ENCODE data around the gene CIDEA. TPM values are rescaled to one million over a fixed set of nuclear protein-coding genes. Genes with fewer than 3 reads are reported as not detected.
"Not testable (repeated sequence)": the region's sequence is repeated elsewhere in the genome, so short reads cannot be mapped to it uniquely, and the experiment has no call there.

Gene CIDEA
- total RNA-seq, 1 donor from 2014 or later, result not detected

DNA sequence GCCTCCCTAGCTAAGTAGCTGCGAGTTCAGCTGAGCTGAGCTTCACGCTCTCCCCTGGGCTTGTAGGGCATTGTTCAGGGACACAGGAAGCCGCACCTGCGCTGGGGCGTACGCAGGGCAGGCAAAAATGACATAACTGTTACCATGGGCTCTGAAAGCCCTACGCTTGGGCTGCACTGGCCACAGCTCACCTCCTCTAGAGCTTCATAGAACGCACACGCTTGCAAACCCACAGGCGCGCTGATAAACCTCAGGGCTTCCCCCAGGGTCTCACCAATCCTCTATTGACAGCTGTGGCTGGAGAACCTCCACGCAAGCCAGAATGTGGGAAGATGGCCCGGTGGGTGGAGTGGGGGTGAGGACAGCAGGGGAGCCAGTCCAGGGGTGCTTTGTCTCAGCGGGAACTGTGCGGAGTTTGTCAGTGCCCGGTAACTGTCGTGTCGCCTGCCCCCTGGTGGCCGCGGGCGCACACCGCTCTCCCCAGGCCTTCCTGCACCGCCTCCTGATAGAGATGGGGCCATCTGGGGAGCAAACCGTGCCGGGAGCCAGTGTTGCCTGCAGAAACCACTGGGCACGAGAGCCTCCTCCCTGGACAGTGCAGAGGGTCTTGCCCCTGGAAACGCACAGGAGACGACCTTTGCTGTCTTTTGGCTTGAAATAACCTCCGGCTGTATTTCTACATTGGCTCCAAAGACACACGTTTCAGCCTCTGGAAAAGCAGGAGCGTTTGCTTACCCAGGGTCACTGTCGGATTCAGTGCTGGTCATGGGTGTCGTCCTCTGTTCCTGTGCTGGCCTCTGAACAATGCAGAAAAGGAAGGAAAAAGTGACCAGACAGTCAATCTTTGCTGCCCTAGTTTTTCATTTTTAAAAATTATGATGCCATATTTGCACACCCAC, 17.0 kb upstream of the CIDEA start:
- TF ChIP-seq, protein P1, sequence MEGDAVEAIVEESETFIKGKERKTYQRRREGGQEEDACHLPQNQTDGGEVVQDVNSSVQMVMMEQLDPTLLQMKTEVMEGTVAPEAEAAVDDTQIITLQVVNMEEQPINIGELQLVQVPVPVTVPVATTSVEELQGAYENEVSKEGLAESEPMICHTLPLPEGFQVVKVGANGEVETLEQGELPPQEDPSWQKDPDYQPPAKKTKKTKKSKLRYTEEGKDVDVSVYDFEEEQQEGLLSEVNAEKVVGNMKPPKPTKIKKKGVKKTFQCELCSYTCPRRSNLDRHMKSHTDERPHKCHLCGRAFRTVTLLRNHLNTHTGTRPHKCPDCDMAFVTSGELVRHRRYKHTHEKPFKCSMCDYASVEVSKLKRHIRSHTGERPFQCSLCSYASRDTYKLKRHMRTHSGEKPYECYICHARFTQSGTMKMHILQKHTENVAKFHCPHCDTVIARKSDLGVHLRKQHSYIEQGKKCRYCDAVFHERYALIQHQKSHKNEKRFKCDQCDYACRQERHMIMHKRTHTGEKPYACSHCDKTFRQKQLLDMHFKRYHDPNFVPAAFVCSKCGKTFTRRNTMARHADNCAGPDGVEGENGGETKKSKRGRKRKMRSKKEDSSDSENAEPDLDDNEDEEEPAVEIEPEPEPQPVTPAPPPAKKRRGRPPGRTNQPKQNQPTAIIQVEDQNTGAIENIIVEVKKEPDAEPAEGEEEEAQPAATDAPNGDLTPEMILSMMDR (conservative IDR thresholded peaks at IDR 0.05), result peak; percentile 96
- DNase-seq (ENCODE audit: extremely low spot score, unreplicated experiment), result peak; percentile 83
- H3K27me3 Mint-ChIP-seq, result peaks cover 36% of the 10 kb centered on the region

DNA sequence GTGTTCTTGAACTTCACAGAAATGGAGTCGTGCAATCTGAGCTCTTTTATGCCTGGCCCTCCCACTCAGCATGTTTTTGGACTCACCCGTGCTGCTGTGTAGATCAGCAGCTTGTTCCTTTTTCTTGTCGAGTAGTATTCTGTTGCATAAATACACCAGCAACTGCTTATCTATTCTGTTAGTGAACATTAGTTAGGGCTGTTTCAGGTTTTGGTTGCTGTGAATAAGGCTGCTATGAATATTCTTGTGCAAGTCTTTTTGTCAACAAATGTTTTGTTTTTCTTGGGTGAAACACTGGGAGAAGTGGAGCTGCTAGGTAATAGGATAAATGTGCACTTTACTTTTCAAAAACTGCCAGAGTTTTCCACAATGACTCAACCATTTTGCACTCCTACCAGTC, 15.3 kb upstream of the CIDEA start:
- no peaks in the 10 kb centered on the region for H3K36me3 Mint-ChIP-seq
- no peak overlapping the region for H3K27ac Mint-ChIP-seq
- H3K4me1 Mint-ChIP-seq (ENCODE audit: unreplicated experiment), result no peaks in the 10 kb centered on the region
- TF ChIP-seq, protein P1 (conservative IDR thresholded peaks at IDR 0.05), result no peak
- H3K9me3 Mint-ChIP-seq, result no peaks in the 10 kb centered on the region
- peaks cover 38% of the 10 kb centered on the region for H3K27me3 Mint-ChIP-seq
- DNase-seq (ENCODE audit: extremely low spot score, unreplicated experiment), result no peak
- no peak overlapping the region for H3K4me3 Mint-ChIP-seq

More for the DNA sequence above, 17.0 kb upstream of the CIDEA start:
- Mint-ChIP-seq H3K27ac (no peak overlapping the region), H3K4me1 (ENCODE audit: unreplicated experiment) (no peaks in the 10 kb centered on the region), H3K36me3 (no peaks in the 10 kb centered on the region), H3K4me3 (no peak overlapping the region), H3K9me3 (no peaks in the 10 kb centered on the region)

DNA sequence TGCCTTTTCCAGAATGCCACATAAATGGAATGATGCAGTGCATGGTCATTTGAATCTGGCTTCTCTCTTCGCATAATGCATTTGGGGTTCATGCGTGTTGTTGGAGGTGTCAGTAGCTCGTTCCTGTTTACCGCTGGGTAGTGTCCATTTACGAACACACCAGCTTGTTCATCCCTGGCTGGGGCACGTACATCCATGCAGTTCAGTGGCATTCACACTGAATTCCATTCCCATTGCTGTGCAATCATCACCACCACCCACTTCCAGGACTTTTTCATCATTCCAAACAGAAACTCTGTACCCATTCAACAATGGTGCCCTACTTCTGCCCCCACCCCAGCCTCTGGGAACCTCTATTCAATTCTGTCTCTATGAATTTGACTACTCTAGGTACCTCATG, 14.7 kb upstream of the CIDEA start:
- H3K9me3 Mint-ChIP-seq, result no peaks in the 10 kb centered on the region
- no peaks in the 10 kb centered on the region for H3K4me1 Mint-ChIP-seq (ENCODE audit: unreplicated experiment)
- no peak overlapping the region for H3K27ac Mint-ChIP-seq
- no peak overlapping the region for H3K4me3 Mint-ChIP-seq
- H3K27me3 Mint-ChIP-seq, result peaks cover 38% of the 10 kb centered on the region
- no peak for DNase-seq (ENCODE audit: extremely low spot score, unreplicated experiment)
- no peaks in the 10 kb centered on the region for H3K36me3 Mint-ChIP-seq
- TF ChIP-seq, protein P1 (conservative IDR thresholded peaks at IDR 0.05), result no peak

DNA sequence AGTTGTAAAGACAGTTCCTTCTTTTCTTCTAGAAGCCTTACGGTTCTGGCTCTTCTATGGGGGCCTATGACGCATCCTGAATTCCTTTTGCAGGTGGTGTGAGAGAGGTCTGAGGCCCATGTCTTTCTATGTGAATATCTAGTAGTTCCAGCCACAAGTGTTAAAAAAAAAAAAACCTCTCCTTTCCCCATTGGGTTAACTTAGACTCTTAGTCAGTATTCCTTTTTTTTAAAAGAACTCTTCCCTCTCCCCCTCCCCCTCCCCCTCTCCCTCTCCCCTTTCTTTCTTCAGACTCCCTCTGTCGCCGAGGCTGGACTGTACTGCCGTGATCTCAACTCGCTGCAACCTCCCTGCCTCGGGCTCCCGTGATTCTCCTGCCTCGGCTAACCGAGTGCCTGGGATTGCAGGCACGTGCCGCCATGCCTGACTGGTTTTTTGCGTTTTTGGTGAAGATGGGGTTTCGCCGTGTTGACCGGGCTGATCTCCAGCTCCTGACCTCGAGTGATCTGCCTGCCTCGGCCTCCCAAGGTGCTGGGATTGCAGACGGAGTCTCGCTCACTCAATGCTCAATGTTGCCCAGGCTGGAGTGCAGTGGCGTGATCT, 11.4 kb upstream of the CIDEA start:
- H3K4me1 Mint-ChIP-seq (ENCODE audit: unreplicated experiment), result no peaks in the 10 kb centered on the region
- no peaks in the 10 kb centered on the region for H3K36me3 Mint-ChIP-seq
- peaks cover 55% of the 10 kb centered on the region for H3K27me3 Mint-ChIP-seq
- DNase-seq (ENCODE audit: extremely low spot score, unreplicated experiment), result peak; percentile 45
- H3K27ac Mint-ChIP-seq, result no peak overlapping the region
- no peak overlapping the region for H3K4me3 Mint-ChIP-seq
- TF ChIP-seq, protein P1 (conservative IDR thresholded peaks at IDR 0.05), result no peak
- H3K9me3 Mint-ChIP-seq, result no peaks in the 10 kb centered on the region

DNA sequence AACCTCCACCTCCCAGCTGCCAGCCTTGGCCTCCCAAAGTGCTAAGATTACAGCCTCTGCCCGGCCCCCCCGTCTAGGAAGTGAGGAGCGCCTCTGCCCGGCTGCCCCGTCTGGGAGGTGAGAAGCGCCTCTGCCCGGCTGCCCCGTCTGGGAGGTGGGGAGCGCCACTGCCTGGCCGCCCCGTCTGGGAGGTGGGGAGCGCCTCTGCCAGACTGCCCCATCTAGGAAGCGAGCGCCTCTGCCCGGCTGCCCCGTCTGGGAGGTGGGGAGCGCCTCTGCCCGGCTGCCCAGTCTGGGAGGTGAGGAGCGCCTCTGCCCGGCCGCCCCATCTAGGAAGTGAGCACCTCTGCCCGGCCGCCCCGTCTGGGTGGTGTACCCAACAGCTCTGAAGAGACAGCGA, 10.9 kb upstream of the CIDEA start:
- H3K4me3 Mint-ChIP-seq; H3K27ac Mint-ChIP-seq; H3K36me3 Mint-ChIP-seq; H3K4me1 Mint-ChIP-seq (ENCODE audit: unreplicated experiment); H3K9me3 Mint-ChIP-seq: not testable (repeated sequence)
- peak; percentile 43 for DNase-seq (ENCODE audit: extremely low spot score, unreplicated experiment)
- H3K27me3 Mint-ChIP-seq, result peaks cover 55% of the 10 kb centered on the region

DNA sequence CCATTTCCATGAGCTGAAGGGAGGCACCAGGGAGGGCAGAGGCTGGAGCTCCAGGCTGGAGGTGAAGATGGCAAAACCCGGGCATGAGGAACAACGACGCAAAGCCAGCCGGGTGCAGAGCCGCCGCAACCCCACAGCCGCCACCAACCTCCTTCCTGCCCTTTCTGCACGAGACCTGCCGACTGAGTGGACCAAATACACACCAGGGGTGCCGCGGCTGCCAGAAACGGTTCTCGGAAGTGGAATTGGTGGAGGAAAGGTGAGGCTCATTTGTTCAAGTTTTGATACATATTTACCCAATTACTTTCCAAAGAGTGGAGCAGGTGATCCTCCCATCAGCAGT, 8.4 kb upstream of the CIDEA start:
- Mint-ChIP-seq H3K4me3 (no peak overlapping the region), H3K9me3 (peaks cover 5% of the 10 kb centered on the region), H3K4me1 (ENCODE audit: unreplicated experiment) (no peaks in the 10 kb centered on the region), H3K27ac (no peak overlapping the region), H3K36me3 (no peaks in the 10 kb centered on the region), H3K27me3 (peaks cover 62% of the 10 kb centered on the region)
- DNase-seq (ENCODE audit: extremely low spot score, unreplicated experiment), result no peak
- TF ChIP-seq, protein P1 (conservative IDR thresholded peaks at IDR 0.05), result no peak

Measured in type B pancreatic cell (in vitro differentiated cells).